Peyer's patch (tissue), 4 donors: ENCODE data around the gene TBC1D28. TPM values are rescaled to one million over a fixed set of nuclear protein-coding genes. Genes with fewer than 3 reads are reported as not detected.
"Not testable (repeated sequence)": the region's sequence is repeated elsewhere in the genome, so short reads cannot be mapped to it uniquely, and the experiment has no call there.

Source experiments
- DNase-seq, 3 donors: peaks; one replicate each; pipeline ENCODE4 v3.0.0-alpha.2; 2017 to 2019
- H3K27ac ChIP-seq, 4 donors: fragments of 200-600 bp; sonication (generic); one replicate each; pipeline ENCODE4 v1.5.1; 2016 to 2019
- H3K27me3 ChIP-seq, 2 donors: fragments of 200-600 bp; sonication (generic); one replicate each; pipeline ENCODE4 v1.5.1; 2019
- H3K36me3 ChIP-seq, 3 donors: fragments of 200-600 bp; sonication (generic); one replicate each; pipeline ENCODE4 v1.5.1; 2016 to 2019
- H3K4me1 ChIP-seq, 4 donors: fragments of 200-600 bp; sonication (generic); one replicate each; pipeline ENCODE4 v1.5.1; 2016 to 2019
- H3K4me3 ChIP-seq, 4 donors: fragments of 200-600 bp; sonication (generic); 1 replicate in 3 of 4; 2 replicates in 1 of 4; pipeline ENCODE4 v1.5.1; 2016 to 2019; ENCODE audit warnings: mild to moderate bottlenecking in 1 of 4
- H3K9me3 ChIP-seq, 4 donors: fragments of 200-600 bp; sonication (generic); one replicate each; pipeline ENCODE4 v1.5.1; 2016 to 2019; ENCODE audit warnings: mild to moderate bottlenecking in 1 of 4
- total RNA-seq, 4 donors: library from RNA; depleted of rRNA; stranded (reverse); fragments of >200 nt; gene quantifications; one replicate each; pipeline ENCODE4 v1.1.0, GENCODE V29; 2016

Gene TBC1D28
- not detected for total RNA-seq

- H3K4me1 ChIP-seq = not testable (repeated sequence)
These were observed at the start of gene TBC1D28 for GRCh38 chr17:18644291-18644690. TSS of gene TBC1D28 (minus strand) at chr17:18644391. CDS start at chr17:18641352, 3,039 bp downstream.

DNA sequence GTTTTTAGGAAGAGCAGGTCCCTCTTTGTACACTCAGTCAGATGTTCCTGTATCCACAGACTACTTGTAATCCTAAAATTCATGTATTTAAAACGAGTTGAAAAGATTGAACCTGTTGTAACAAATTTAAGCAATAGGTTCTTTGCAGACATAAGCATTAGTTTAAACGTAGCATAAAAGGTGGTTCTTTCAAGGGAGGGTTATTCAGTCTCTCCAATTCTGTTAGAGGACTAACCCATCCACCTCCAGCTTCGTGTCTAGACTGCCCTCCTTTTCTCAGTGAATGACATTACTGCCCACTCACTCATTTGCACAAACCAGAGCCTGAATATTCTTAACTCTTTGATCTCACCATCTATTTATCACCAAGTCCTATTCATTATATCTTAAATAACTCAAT, 38.5 kb upstream of the TBC1D28 start:
- not testable (repeated sequence) for H3K9me3 ChIP-seq, H3K27ac ChIP-seq, H3K4me1 ChIP-seq, H3K36me3 ChIP-seq, H3K27me3 ChIP-seq, DNase-seq
- peak overlapping the region in 3 of 4 donors; percentile 49 to 59 (median 57) for H3K4me3 ChIP-seq

More at GRCh38 chr17:18644291-18644690, at the start of gene TBC1D28:
- not testable (repeated sequence) for H3K9me3 ChIP-seq, H3K27ac ChIP-seq, H3K36me3 ChIP-seq, H3K4me3 ChIP-seq, H3K27me3 ChIP-seq, DNase-seq

GRCh38 chr17:18681767-18682571, 37.8 kb upstream of the TBC1D28 start, which contains the start of gene FOXO3B:
TSS of gene FOXO3B (minus strand) at chr17:18682314. CDS start at chr17:18681651, 663 bp downstream.
- Histone ChIP-seq H3K27ac (peak within 1 kb of the TSS in 3 of 4 donors; percentile 1 to 55 (median 51)), H3K4me3 (peak within 1 kb of the TSS; percentile 33 to 59 (median 53))
- H3K4me1 ChIP-seq, H3K36me3 ChIP-seq, H3K27me3 ChIP-seq, H3K9me3 ChIP-seq: not testable (repeated sequence)
- DNase-seq = peak; percentile 69 to 97 (median 81)

GRCh38 chr17:18677381-18677780, 33.2 kb upstream of the TBC1D28 start:
- not testable (repeated sequence) for H3K9me3 ChIP-seq, H3K4me1 ChIP-seq, H3K36me3 ChIP-seq, H3K27me3 ChIP-seq, H3K27ac ChIP-seq, DNase-seq, H3K4me3 ChIP-seq

- not testable (repeated sequence) for H3K4me3 ChIP-seq, H3K36me3 ChIP-seq, DNase-seq, H3K27me3 ChIP-seq, H3K9me3 ChIP-seq, H3K27ac ChIP-seq, H3K4me1 ChIP-seq
These were observed 32.7 kb upstream of the TBC1D28 start for GRCh38 chr17:18676928-18677327.

GRCh38 chr17:18672395-18673227, 28.4 kb upstream of the TBC1D28 start:
- H3K27ac ChIP-seq, H3K4me3 ChIP-seq, H3K4me1 ChIP-seq, H3K27me3 ChIP-seq, DNase-seq, H3K9me3 ChIP-seq: not testable (repeated sequence)
- peaks cover 0 to 11% (median 0%) of the 10 kb centered on the region in 3 donors for H3K36me3 ChIP-seq

- not testable (repeated sequence) for DNase-seq, H3K9me3 ChIP-seq, H3K4me1 ChIP-seq, H3K4me3 ChIP-seq, H3K27me3 ChIP-seq, H3K27ac ChIP-seq
- H3K36me3 ChIP-seq = peaks cover 0 to 11% (median 0%) of the 10 kb centered on the region in 3 donors
These were observed 24.4 kb upstream of the TBC1D28 start for GRCh38 chr17:18668625-18669024.

- H3K36me3 ChIP-seq = peaks cover 0 to 11% (median 0%) of the 10 kb centered on the region in 3 donors
- peaks cover 0 to 11% (median under 1%) of the 10 kb centered on the region in 4 donors for H3K9me3 ChIP-seq
- not testable (repeated sequence) for H3K27ac ChIP-seq, H3K4me1 ChIP-seq, H3K27me3 ChIP-seq, DNase-seq, H3K4me3 ChIP-seq
These were observed 23.3 kb upstream of the TBC1D28 start for GRCh38 chr17:18667535-18667934.

DNA sequence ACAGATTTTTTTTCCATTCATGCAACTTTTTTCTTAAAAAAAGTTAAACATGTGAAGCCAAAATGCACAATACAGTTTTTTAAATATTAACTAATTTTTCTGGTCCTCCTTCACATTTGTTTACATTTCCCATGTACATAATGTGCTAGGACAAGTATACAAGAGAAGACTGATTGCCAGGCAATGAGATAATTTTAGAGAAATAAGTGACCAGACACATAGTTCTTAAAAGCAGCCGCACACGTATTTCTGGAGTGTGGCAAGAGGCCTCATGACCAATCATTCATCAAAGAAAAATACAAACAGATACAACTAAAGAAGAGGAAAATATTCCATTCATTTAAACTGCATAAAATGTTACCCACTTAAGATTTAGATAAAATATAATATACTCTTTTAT, 22.1 kb upstream of the TBC1D28 start:
- peaks cover 0 to 21% (median 5%) of the 10 kb centered on the region in 4 donors for H3K9me3 ChIP-seq
- DNase-seq, H3K36me3 ChIP-seq, H3K4me3 ChIP-seq, H3K4me1 ChIP-seq, H3K27me3 ChIP-seq, H3K27ac ChIP-seq: not testable (repeated sequence)

DNA sequence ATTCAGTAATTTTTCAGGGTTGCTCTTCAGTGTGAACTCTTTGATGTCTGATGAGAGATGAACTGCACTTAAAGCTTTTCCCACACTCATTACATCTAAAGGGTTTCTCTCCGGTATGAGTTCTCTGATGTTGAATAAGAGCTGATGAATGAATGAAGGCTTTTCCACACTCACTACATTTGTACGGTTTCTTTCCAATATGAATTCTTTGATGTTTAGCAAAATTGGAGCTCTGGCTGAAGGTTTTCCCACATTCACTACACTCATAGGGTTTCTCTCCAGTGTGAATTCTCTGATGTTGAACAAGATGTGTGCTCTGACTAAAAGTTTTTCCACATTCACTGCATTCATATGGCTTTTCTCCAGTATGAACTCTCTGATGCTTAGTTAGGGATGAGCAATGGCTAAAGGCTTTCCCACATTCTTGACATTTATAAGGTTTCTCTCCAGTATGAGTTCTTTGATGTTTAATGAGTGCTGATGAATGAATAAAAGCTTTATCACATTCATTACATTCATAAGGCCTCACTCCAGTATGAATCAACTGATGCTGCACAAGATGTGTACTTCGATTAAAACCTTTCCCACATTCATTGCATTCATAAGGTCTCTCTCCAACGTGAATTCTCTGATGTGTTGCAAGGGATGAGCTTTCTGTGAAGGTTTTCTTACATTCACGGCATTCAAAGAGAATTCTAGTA, 17.9 kb upstream of the TBC1D28 start:
- not testable (repeated sequence) for H3K36me3 ChIP-seq, H3K4me1 ChIP-seq, H3K27me3 ChIP-seq, H3K4me3 ChIP-seq, H3K27ac ChIP-seq, DNase-seq
- peaks cover 0 to 29% (median 7%) of the 10 kb centered on the region in 4 donors for H3K9me3 ChIP-seq

DNA sequence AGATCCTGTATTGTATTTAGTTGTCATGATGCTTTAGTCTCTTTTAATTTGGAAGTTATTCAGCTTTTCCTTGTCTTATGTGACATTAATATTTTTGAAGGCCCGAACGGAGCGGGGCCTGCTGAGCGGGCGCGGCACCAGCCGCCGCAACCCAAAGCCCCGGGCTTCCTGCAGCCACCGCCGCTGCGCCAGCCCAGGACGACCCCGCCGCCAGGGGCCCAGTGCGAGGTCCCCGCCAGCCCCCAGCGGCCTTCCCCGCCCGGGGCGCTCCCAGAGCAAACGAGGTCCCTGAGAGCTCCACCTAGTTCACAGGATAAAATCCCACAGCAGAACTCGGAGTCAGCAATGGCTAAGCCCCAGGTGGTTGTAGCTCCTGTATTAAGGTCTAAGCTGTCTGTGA, 5.9 kb upstream of the TBC1D28 start:
- not testable (repeated sequence) for H3K4me3 ChIP-seq, H3K27me3 ChIP-seq, H3K9me3 ChIP-seq, H3K36me3 ChIP-seq, DNase-seq, H3K27ac ChIP-seq, H3K4me1 ChIP-seq

DNA sequence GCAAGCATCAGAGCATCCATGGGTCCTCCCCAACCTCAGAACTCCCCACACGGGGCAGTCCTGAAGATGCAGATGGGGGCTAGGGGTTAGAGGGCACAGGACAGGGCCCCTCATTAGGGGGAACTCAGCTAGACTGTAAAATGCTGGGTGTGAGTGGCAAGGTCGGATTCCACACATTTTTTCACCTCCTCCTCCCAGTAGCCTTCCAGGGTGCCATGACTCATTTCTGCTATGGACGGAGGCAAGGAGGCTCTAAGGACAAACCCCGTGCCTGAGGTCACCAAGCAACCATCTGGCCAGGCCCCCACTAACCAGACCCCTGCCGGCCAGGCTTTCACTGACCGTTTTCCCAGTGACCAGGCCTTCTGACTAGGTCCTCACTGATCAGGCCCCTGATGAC, 1.1 kb downstream of the TBC1D28 start:
- not testable (repeated sequence) for H3K4me1 ChIP-seq, H3K9me3 ChIP-seq, H3K27ac ChIP-seq, H3K4me3 ChIP-seq, H3K36me3 ChIP-seq, DNase-seq, H3K27me3 ChIP-seq

DNA sequence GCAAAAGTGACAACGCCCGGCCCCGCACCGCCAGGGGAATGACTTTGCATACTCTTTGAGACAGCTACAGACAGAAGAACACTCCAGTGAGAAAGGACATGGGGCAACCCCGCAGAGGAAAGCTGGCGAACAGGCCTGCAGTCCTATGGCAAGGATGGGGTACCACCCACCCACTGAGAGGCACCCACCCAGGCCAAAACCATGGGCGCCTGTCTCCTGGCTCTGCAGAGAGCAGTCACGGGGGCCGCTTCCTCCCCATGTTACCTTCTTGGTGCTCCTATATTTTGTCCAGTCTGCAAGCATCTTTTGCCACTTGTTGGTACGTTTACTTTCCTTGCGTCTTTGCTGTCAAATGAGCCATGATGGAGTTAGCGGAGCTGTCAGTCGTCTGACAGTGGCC, 5.8 kb downstream of the TBC1D28 start:
- DNase-seq, H3K9me3 ChIP-seq, H3K4me3 ChIP-seq, H3K27ac ChIP-seq, H3K4me1 ChIP-seq, H3K36me3 ChIP-seq, H3K27me3 ChIP-seq: not testable (repeated sequence)

GRCh38 chr17:18636237-18636636, 8.0 kb downstream of the TBC1D28 start:
- H3K27me3 ChIP-seq, H3K4me3 ChIP-seq, H3K36me3 ChIP-seq, H3K4me1 ChIP-seq, H3K27ac ChIP-seq, H3K9me3 ChIP-seq, DNase-seq: not testable (repeated sequence)
